Measurements from ENCODE around the gene GIMAP5. TPM values are rescaled to one million over a fixed set of nuclear protein-coding genes. Genes with fewer than 3 reads are reported as not detected.
A peak's percentile ranks its signal among the peaks of the same experiment; 100 is the strongest.

Gene GIMAP5
- 10 to 100 TPM in 1 of 2 donors, 1 to 10 TPM in 1; 8.6 to 20.1 TPM for total RNA-seq
- polyA plus RNA-seq (ENCODE audit: insufficient read length in 2 of 2) = 1 to 10 TPM; 1.5 to 3.0 TPM
- long read RNA-seq, donor 1, full-length matches to known transcripts = 2 of 2 reads
- long read RNA-seq, donor 1, partial matches to known transcripts = 0 of 2 reads
- long read RNA-seq, donor 1, other reads (novel, unspliced or antisense) = 0 of 2 reads
- long read RNA-seq, donor 2, partial matches to known transcripts = 0 of 2 reads
- long read RNA-seq, donor 2, other reads (novel, unspliced or antisense) = 0 of 2 reads
- long read RNA-seq, donor 3, partial matches to known transcripts = 0 of 1 reads
- long read RNA-seq, donor 3, other reads (novel, unspliced or antisense) = 0 of 1 reads
- long read RNA-seq, donor 4, full-length matches to known transcripts = 17 of 17 reads
- long read RNA-seq, donor 4, partial matches to known transcripts = 0 of 17 reads
- long read RNA-seq, donor 4, other reads (novel, unspliced or antisense) = 0 of 17 reads

DNA sequence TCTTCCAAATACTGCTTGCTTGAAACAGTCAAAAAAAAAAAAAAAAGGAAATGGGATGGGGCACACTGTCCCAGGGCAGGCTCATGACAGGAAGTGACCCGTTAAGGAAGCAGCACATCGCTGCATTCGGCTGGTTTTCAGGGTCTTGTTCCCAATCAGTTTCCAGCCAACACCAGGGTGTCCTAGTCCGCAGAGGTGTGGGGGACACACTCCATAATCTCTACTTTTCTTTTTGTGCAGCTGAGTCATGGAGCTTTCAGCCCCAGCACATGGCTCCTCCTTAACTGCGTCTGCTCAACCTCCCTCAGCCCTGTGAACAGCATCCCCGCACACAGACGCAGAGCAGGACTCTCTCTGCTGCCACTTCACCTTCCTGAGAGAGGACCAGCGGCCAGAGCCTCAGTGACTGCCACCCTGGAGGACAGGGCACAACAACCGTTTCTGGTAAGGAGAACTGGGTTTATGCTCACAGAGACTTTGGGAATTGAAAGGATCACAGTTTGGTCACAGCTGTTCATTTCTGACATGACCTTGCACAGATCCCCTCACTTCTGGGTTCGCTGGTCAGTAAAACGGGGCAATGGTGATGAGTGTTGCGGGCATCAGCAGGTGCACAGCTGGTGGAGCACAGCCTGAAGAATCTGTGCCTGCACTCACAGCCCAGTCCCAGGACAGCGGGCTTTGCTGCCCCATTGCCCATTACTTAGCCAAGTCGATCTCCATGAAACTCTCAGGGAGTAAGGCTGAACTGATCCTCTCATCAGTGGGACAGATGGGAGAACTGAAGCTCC, at the start of gene GIMAP5:
GIMAP5 (plus strand) TSS at position 154 of the 791 bp plus-strand sequence. CDS start 3,467 bp downstream, outside the sequence.
- WGBS (ENCODE audit: insufficient coverage) = 71% methylated on average over 13 of the region's 14 CpGs
- Histone ChIP-seq H3K4me3 (ENCODE audit: low read depth, low read length) (peak within 1 kb of the TSS; percentile 24), H3K27ac (ENCODE audit: low read depth, low read length) (peak within 1 kb of the TSS; percentile 29), H3K9me3 (ENCODE audit: control insufficient read depth, insufficient read depth, low read length) (no peaks in the 10 kb centered on the region), H3K4me1 (ENCODE audit: control insufficient read depth, insufficient read depth, low read length) (no peaks in the 10 kb centered on the region), H3K36me3 (ENCODE audit: control insufficient read depth, insufficient read depth, low read length) (no peaks in the 10 kb centered on the region), H3K27me3 (ENCODE audit: control insufficient read depth, insufficient read depth, low read length) (no peaks in the 10 kb centered on the region)
- DNase-seq (ENCODE audit: low read depth in 4 of 6, low spot score in 6 of 6) = no peak

DNA sequence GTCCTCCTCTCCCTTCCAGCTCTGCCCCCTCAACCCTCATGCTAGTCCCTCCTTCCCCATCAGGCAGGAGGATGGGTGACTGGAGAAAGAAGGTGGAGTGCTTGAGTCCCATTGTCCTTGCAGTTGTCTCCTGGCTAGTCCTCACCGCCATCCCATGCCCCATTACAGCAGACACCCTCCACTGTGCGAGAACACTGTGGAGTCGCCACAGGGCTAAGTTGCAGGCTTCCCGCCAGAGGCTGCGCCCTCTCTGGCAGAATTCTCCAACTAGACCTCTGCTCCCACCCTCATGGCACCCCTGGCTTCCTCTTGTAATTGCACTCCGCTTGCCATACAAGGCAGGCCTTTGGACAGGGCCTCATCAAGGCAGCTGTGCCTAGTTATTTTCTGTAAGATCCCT, 48.6 kb upstream of the GIMAP5 start:
- Histone ChIP-seq H3K9me3 (ENCODE audit: control insufficient read depth, insufficient read depth, low read length) (no peaks in the 10 kb centered on the region), H3K36me3 (ENCODE audit: control insufficient read depth, insufficient read depth, low read length) (no peaks in the 10 kb centered on the region), H3K27me3 (ENCODE audit: control insufficient read depth, insufficient read depth, low read length) (no peaks in the 10 kb centered on the region), H3K4me3 (ENCODE audit: low read depth, low read length) (no peak overlapping the region), H3K27ac (ENCODE audit: low read depth, low read length) (no peak overlapping the region), H3K4me1 (ENCODE audit: control insufficient read depth, insufficient read depth, low read length) (no peaks in the 10 kb centered on the region)
- DNase-seq (ENCODE audit: low read depth in 4 of 6, low spot score in 6 of 6) = no peak
- 93% methylated on average over 6 of the region's 6 CpGs for WGBS (ENCODE audit: insufficient coverage)

DNA sequence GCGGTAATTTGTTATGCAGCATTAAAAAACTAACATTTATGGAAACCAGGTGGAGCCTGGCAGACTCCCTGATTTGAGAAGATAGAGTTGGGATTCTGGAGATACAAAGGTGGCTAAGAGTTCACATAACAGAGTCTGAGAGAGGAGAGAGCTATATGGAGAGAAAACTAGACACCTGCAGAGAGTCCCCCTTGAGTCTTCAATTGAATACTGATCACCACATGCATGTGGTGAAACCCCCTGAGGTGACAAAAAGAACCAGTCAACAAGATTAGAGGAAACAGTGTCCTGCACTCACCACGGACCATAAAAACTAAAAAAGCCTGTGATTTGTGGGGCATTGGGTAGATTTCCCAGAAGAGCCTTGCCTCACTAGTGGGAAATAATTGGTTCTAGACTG, 41.6 kb upstream of the GIMAP5 start:
- Histone ChIP-seq H3K36me3 (ENCODE audit: control insufficient read depth, insufficient read depth, low read length) (no peaks in the 10 kb centered on the region), H3K27ac (ENCODE audit: low read depth, low read length) (no peak overlapping the region), H3K9me3 (ENCODE audit: control insufficient read depth, insufficient read depth, low read length) (no peaks in the 10 kb centered on the region), H3K27me3 (ENCODE audit: control insufficient read depth, insufficient read depth, low read length) (no peaks in the 10 kb centered on the region), H3K4me3 (ENCODE audit: low read depth, low read length) (no peak overlapping the region), H3K4me1 (ENCODE audit: control insufficient read depth, insufficient read depth, low read length) (no peaks in the 10 kb centered on the region)
- WGBS (ENCODE audit: insufficient coverage) = no CpG with 5 or more reads among the region's 2 CpGs
- DNase-seq (ENCODE audit: low read depth in 4 of 6, low spot score in 6 of 6) = no peak

DNA sequence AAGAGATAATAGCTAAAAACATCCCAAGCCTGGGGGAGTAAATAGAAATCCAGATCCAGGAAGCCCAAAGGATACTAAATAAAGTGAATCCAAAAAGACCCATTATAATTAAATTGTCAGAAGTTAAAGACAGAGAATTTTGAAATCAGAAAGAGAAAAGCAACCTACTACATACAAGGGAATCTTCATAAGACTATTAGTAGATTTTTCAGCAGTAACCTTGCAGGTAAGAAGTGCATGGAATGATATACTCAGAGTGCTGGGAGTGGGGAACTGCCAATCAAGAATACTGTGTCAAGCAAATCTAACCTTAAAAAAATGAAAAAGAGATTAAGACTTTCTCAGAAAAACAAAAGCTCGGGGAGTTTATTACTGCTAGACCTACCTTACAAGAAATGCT, 34.0 kb upstream of the GIMAP5 start:
- no peak for DNase-seq (ENCODE audit: low read depth in 4 of 6, low spot score in 6 of 6)
- Histone ChIP-seq H3K9me3 (ENCODE audit: control insufficient read depth, insufficient read depth, low read length) (peaks cover 9% of the 10 kb centered on the region), H3K4me3 (ENCODE audit: low read depth, low read length) (no peak overlapping the region), H3K4me1 (ENCODE audit: control insufficient read depth, insufficient read depth, low read length) (no peaks in the 10 kb centered on the region), H3K27ac (ENCODE audit: low read depth, low read length) (no peak overlapping the region), H3K27me3 (ENCODE audit: control insufficient read depth, insufficient read depth, low read length) (no peaks in the 10 kb centered on the region), H3K36me3 (ENCODE audit: control insufficient read depth, insufficient read depth, low read length) (no peaks in the 10 kb centered on the region)
- no CpG with 5 or more reads among the region's 1 CpG for WGBS (ENCODE audit: insufficient coverage)

DNA sequence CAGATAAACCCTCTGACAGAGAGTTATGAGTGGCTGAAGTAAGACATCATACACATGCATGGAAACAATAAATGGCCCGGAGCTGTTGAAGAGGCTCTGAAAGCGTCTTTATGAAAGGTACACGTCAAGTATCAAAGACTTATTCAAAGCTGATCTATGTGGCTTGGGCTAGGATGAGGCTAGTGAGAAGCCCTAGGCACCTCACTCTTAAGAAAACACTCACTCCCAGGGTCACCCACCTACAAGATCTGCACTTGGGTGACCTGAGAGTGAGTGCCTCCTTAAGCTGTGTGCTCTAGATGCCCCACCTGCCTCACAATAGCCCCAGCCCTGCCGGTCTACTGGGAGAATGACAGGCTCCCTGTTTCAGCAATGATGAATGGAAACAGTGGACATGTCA, 21.9 kb upstream of the GIMAP5 start:
- Histone ChIP-seq H3K4me1 (ENCODE audit: control insufficient read depth, insufficient read depth, low read length) (no peaks in the 10 kb centered on the region), H3K27ac (ENCODE audit: low read depth, low read length) (no peak overlapping the region), H3K9me3 (ENCODE audit: control insufficient read depth, insufficient read depth, low read length) (peaks cover 2% of the 10 kb centered on the region), H3K4me3 (ENCODE audit: low read depth, low read length) (no peak overlapping the region), H3K27me3 (ENCODE audit: control insufficient read depth, insufficient read depth, low read length) (no peaks in the 10 kb centered on the region), H3K36me3 (ENCODE audit: control insufficient read depth, insufficient read depth, low read length) (peaks cover 3% of the 10 kb centered on the region)
- WGBS (ENCODE audit: insufficient coverage) = no CpG with 5 or more reads among the region's 4 CpGs
- no peak for DNase-seq (ENCODE audit: low read depth in 4 of 6, low spot score in 6 of 6)

DNA sequence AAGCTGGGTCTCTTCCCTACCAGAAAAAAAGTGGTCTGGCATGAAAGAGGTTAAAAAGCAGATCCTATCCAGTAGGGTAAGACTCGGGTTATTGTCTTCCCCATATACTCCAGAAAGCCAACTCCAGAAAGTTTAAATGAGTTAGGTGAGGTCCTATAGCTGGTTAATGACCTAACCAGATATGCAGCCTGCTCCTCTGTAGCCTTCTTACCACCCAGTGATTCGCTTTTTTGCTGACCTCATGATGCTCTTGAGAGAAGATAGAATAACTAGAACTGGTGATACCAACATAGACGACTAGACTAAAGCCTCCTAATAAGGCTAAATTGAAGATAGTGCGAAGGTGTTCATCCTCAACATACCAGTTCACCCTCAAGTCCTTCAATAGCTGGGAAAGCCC, 21.5 kb upstream of the GIMAP5 start:
- Histone ChIP-seq H3K27ac (ENCODE audit: low read depth, low read length) (no peak overlapping the region), H3K36me3 (ENCODE audit: control insufficient read depth, insufficient read depth, low read length) (peaks cover 5% of the 10 kb centered on the region), H3K27me3 (ENCODE audit: control insufficient read depth, insufficient read depth, low read length) (no peaks in the 10 kb centered on the region), H3K4me1 (ENCODE audit: control insufficient read depth, insufficient read depth, low read length) (no peaks in the 10 kb centered on the region), H3K9me3 (ENCODE audit: control insufficient read depth, insufficient read depth, low read length) (peaks cover 2% of the 10 kb centered on the region), H3K4me3 (ENCODE audit: low read depth, low read length) (no peak overlapping the region)
- no CpG with 5 or more reads among the region's 4 CpGs for WGBS (ENCODE audit: insufficient coverage)
- no peak for DNase-seq (ENCODE audit: low read depth in 4 of 6, low spot score in 6 of 6)

DNA sequence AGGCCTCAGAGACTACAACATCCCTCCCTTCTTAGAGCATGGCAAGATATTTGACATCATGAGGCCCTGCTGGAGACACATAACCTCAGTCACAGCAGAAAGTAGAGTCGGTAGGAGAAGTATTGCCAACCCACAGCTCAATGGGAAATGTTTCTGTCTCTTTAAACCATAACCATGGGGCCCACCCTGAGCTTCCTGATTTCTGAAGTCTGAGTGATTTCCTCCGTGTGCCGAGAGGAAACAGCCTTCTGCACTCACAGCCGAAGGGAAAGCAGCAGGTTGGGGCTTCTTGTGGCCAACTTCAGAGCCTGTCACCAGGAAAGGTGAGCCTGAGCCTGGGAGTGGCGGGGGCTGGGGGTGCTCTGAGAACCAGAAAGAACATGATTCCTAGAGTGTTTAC, 20.9 kb upstream of the GIMAP5 start, which contains the start of gene GIMAP1:
GIMAP1 (plus strand) TSS at position 246 of the 400 bp plus-strand sequence. CDS start 2,435 bp downstream, outside the sequence.
- no peak for DNase-seq (ENCODE audit: low read depth in 4 of 6, low spot score in 6 of 6)
- peaks cover 2% of the 10 kb centered on the region for H3K9me3 ChIP-seq (ENCODE audit: control insufficient read depth, insufficient read depth, low read length)
- H3K36me3 ChIP-seq (ENCODE audit: control insufficient read depth, insufficient read depth, low read length) = peaks cover 5% of the 10 kb centered on the region
- peak within 1 kb of the TSS; percentile 16 for H3K27ac ChIP-seq (ENCODE audit: low read depth, low read length)
- H3K4me3 ChIP-seq (ENCODE audit: low read depth, low read length) = peak within 1 kb of the TSS; percentile 19
- WGBS (ENCODE audit: insufficient coverage) = 64% methylated on average over 4 of the region's 5 CpGs
- no peaks in the 10 kb centered on the region for H3K27me3 ChIP-seq (ENCODE audit: control insufficient read depth, insufficient read depth, low read length)
- no peaks in the 10 kb centered on the region for H3K4me1 ChIP-seq (ENCODE audit: control insufficient read depth, insufficient read depth, low read length)

DNA sequence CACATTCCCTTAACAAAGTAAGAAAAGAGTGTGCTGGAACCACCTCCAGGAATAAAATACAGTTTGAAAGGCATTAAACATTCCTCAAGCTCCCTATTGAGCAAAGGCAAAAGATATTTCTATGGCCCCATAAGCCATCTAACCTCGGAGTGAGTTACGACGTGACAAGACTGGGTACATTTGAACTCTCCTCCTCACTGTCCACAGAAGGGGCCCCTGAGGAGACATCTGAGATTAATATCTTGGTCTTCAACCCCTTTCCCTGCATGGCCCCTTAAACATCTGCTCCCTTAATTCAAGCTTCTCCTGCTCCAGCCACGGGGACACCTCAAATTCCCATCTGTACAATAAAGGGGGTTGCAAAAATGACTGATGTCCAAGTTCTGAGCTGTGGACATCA, 20.3 kb upstream of the GIMAP5 start:
- Histone ChIP-seq H3K36me3 (ENCODE audit: control insufficient read depth, insufficient read depth, low read length) (peaks cover 5% of the 10 kb centered on the region), H3K9me3 (ENCODE audit: control insufficient read depth, insufficient read depth, low read length) (peaks cover 2% of the 10 kb centered on the region), H3K4me3 (ENCODE audit: low read depth, low read length) (peak overlapping the region; percentile 19), H3K27me3 (ENCODE audit: control insufficient read depth, insufficient read depth, low read length) (no peaks in the 10 kb centered on the region), H3K4me1 (ENCODE audit: control insufficient read depth, insufficient read depth, low read length) (peaks cover 3% of the 10 kb centered on the region), H3K27ac (ENCODE audit: low read depth, low read length) (peak overlapping the region; percentile 16)
- 86% methylated on average over 3 of the region's 4 CpGs for WGBS (ENCODE audit: insufficient coverage)
- no peak for DNase-seq (ENCODE audit: low read depth in 4 of 6, low spot score in 6 of 6)

DNA sequence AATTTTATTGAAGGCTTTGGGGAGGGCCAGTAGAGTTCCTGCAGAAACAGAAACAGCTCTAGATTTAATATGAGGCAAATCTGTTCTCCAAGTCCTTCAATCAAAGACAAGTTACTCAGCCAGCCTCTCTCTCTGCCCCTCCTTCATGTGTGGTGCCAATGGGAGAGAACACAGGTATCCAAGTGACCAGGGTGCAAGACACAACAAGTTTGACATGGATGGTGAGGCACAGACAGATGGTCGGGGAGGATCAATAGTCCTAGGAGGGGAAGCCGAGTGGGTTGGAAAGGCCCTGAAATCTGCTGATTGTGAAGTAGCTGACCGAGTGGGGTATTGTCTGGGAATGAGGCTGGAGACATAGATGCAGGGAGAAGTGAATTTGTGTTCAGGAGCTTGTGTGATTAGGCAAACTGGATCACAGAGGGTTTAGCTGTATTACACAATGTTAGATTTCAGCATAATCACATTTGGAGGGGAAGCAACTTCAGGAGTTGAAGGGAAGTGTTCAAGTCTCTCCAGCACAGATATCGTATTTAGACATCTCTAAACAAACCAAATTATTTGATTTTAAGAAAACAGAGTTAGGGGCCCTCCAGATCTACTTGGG, 19.3 kb upstream of the GIMAP5 start:
- H3K4me1 ChIP-seq (ENCODE audit: control insufficient read depth, insufficient read depth, low read length) = peaks cover 10% of the 10 kb centered on the region
- 66% methylated on average over 3 of the region's 4 CpGs for WGBS (ENCODE audit: insufficient coverage)
- H3K36me3 ChIP-seq (ENCODE audit: control insufficient read depth, insufficient read depth, low read length) = peaks cover 5% of the 10 kb centered on the region
- no peaks in the 10 kb centered on the region for H3K27me3 ChIP-seq (ENCODE audit: control insufficient read depth, insufficient read depth, low read length)
- H3K9me3 ChIP-seq (ENCODE audit: control insufficient read depth, insufficient read depth, low read length) = peaks cover 2% of the 10 kb centered on the region
- H3K4me3 ChIP-seq (ENCODE audit: low read depth, low read length) = no peak overlapping the region
- H3K27ac ChIP-seq (ENCODE audit: low read depth, low read length) = no peak overlapping the region
- no peak for DNase-seq (ENCODE audit: low read depth in 4 of 6, low spot score in 6 of 6)
